Measurements from ENCODE around the gene PGPEP1.
"Not testable (repeated sequence)": the region's sequence is repeated elsewhere in the genome, so short reads cannot be mapped to it uniquely, and the experiment has no call there.

The PGPEP1 gene

DNA sequence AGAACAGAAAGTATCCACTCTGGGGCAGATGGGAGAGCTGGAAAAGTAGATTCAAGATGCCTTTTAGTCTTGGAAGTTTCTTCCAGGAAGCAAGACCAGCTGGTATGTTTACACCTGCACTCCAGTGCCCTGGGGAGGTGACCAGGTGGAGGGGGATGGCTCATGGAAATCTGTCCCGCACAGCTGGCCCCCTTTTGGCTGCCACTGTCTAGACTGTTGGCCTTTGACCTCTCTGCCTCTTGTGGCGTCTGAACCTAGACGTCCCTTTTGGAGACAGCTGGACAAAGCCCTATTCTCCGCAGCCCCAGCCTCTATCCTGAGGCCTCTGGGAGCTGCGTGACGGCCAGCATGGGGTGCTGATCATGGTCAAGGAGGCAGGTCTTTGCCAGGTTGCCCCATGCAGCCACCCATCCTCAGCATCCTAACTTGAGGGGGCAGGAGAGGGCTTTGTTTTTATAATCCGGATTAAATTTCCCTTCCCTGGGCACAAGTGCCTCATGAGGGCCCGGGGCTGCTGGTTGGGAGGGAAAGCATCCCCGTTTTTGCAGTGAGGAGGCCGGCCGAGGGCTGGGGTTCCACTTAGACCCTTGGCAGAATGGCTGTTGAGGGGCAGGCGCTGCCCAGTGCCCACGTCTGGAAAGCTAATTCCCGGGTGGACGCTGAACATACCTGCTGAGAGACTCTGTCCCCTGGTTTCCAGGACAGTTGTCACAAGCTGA lies 28.3 kb downstream of the PGPEP1 start:
- DNase-seq: peak; percentile 47

DNA sequence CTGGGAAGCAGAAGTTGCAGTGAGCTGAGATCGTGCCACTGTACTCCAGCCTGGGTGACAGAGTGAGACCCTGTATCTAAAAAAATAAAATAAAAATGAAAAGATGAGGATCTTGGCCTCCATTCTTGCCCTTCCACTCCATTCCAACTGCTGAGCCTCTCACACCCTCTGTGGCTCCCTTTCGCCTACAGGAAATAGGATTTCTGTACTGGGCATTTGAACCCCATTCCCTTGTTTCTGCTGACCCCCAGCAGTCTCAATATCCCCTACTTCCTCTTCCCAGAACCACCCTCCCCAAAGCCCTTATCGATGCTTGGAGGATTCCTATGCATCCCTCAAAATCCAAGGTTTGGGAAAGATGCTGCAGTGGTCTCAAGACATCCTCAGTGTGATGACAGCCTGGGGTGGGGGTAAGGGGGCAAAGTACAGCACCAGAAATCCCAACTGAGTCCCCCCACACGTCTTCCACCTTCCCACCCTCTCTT lies 33.1 kb downstream of the PGPEP1 start:
- no peak for DNase-seq

DNA sequence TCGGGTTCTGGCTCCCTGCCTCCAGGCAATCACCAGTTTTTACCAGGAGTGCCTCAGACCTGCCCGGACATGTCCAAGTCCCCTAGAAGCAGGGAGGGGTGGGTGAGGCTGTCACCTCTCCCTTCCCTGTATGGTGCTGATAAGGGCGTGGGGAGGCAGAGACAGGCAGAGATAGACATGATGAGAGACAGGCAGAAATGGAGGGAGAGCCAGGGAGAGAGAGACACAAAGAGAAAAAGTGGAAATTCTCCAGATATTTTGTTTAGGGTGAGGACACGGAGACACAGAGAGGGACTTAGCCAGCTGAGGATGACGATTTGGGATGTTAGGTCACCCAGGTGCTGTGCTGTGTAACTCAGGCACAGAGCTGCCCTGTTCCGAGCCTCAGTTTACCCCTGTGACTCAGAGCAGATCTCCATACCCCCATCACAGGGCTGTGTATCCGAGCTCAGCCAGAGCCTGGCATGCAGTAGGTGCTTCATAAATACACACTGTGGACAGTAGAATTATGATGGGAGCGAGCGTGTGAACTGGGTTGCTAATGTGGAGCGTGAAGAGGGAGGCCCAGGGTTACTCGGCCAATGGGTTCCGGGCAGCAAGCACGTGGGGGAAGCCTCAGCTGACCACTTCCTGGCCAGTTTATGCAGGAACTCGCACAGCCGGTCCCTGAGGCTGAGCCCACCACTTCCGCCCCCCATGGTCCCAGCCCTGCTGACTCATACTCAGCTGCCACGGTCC lies 33.7 kb downstream of the PGPEP1 start:
- no peak for DNase-seq

DNA sequence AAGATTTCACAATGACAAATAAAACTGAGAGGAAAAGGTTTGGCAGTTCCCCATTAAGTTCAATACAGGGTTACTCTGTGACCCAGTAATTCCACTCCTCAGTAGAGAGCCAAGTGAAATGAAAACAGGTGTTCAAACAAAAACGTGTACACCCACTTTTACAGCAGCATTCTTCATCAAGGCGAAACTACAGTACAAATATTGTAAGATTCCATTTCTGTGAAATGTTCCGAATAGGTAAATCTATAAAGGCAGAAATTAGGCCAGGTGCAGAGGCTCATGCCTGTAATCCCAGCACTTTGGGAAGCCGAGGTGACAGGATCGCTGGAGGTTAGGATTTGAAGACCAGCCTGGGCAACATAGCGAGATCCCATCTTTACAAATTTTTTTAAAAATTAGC lies 36.6 kb downstream of the PGPEP1 start:
- no peak for DNase-seq

DNA sequence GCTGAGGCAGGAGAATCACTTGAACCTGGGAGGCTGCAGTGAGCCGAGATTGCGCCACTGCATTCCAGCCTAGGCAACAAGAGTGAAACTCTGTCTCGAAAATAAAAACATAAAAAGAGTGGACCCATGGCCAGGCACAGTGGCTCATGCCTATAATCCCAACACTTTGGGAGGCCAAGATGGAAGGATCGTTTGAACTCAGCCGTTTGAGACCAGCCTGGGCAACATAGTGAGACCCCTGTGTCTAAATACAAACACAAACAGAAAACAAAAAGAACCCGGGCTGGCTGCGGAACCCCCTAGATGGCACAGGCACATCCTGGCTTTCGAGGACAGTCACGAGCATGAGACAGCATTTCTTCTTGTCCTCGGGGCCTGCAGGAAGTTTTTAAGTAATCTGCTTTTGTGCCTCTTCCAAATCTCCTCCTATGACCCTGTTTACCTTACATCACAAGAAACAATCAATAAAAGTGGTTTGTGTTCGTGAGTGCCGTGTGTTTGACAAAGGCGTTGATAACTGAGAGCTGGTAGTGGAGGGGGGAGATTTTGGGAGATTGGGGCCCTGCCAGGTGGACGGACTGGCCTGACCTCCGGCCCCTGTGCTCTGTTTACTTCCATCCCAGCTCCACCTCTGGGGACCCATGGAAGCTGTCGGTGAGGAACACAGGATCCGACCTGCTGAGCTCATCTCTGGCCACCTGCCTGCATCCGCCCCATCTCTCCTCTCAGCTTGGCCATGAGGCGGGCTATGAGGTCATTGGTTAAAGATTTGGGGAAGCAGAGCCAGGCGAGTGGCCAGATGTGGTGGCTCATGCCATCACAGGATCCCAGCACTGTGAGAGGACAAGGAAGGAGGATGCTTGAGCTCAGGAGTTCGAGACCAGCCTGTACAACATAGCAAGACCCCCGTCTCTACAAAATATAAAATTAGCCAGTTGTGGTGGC lies 39.7 kb downstream of the PGPEP1 start:
- DNase-seq: no peak

DNA sequence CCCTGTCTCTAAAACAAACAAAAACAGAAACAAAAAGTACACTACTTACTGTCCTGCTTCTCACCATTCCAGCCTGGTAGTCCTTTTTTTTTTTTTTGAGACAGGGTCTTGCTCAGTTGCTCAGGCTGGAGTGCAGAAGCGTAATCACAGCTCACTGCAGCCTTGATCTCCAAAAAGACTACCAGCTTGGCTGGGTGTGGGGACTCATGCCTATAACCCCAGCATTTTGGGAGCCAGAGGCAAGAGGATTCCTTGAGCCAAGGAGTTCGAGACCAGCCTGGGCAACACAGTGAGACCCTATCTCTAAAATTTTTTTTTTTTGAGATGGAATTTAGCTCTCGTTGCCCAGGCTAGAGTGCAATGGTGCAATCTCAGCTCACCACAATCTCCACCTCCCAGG lies 40.4 kb downstream of the PGPEP1 start:
- DNase-seq: no peak

DNA sequence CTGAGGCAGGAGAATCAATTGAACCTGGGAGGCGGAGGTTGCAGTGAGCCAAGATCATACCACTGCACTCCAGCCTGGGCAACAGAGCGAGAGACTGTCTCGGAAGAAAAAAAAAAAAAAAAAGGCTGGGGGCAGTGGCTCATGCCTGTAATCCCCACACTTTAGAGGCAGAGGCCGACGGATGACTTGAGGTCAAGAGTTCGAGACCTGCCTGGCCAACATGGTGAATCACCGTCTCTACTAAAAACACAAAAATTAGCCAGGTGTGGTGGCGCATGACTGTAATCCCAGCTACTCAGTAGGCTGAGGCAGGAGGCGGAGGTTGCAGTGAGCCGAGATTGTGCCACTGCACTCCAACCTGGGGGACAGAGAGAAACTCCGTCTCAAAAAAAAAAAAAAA lies 43.2 kb downstream of the PGPEP1 start:
- DNase-seq: not testable (repeated sequence)

DNA sequence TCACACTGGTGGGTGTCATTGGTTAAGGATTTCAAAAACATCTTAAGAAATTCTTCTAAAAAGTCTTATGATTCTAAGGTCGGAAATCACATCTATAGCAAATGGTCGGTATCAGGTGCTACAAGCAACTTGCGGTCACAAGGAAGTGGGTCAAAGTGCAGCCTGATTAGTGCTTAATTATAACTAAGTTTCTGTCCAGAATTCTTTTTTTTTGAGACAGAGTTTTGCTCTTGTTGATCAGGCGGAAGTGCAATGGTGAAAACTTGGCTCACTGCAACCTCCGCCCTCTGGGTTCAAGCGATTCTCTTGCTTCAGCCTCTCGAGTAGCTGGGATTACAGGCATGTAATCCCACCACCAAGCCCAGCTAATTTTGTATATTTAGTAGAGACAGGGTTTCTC lies 44.4 kb downstream of the PGPEP1 start:
- DNase-seq: no peak

DNA sequence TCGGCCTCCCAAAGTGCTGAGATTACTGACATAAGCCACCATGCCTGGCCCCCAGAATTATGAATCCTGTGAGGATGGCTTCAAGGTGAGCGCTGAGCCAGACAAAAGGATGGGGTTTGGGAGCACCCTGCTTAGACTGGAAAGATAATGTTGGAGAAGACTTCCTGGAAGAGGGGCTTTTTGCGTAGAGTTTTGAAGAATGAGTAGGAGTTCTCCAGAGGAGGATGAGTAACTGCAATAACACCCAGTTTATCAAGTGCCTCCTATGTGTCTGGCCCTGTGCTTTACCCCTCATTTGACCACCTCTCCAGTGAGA lies 44.9 kb downstream of the PGPEP1 start:
- DNase-seq: no peak

DNA sequence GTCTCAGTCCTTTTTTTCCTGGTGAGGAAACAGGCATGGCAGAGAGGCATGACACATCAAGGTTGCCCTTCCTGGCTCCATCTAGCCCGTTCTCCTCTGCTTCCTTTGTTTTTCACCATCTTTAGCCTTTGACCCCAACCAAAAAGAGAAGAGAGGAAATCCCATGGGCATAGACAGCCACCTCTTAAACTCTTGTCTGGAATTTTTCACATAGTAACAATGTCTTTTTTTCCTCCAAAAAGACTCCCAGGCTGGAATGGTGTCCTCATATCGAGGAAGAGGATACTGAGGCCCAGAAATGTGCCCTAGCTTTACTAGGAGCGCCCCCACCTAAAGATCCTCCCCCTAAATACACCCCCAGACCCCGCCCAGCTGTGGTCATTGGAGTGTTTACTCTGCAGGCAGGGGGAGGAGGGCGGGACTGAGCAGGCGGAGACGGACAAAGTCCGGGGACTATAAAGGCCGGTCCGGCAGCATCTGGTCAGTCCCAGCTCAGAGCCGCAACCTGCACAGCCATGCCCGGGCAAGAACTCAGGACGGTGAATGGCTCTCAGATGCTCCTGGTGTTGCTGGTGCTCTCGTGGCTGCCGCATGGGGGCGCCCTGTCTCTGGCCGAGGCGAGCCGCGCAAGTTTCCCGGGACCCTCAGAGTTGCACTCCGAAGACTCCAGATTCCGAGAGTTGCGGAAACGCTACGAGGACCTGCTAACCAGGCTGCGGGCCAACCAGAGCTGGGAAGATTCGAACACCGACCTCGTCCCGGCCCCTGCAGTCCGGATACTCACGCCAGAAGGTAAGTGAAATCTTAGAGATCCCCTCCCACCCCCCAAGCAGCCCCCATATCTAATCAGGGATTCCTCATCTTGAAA lies 45.5 kb downstream of the PGPEP1 start, which contains the start of gene GDF15:
Gene GDF15 (plus strand): TSS at position 484 of the 868 bp plus-strand sequence. CDS start 32 bp downstream, at position 516.
- no peak for DNase-seq

DNA sequence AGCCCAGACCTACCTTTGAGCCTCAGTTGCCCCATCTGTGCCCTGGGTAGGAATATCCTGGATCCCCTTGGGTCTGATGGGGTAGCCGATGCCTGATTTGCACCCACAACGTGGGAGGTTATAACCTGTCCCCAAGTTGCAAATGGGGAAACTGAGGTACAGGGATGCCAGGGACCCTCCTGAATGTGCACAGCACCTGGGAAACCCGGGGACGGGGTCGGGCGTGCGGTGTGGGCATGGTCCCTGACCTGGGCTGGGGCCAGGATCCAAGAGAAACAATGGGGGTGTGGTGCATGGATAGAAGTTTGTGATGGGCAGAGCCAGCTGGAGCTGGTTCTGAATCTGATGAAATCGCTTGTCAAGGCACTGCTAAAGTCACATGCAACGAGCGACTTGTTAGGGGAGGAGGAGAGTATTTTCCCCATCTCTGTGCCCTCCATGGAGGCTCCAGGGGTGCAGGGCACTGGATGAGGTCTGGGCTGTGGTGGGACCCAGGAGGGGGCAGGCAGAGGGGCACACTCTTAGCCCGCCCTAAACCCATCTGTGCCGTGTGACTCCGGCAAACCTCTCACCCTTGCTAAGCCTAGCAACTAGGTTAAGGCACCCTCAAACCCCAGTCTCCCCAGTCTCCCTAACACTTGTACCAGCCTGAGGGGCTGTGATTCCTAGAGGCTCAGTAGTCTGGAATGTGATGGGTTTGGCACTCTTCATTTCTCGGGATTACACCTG lies 46.3 kb downstream of the PGPEP1 start:
- DNase-seq: no peak

DNA sequence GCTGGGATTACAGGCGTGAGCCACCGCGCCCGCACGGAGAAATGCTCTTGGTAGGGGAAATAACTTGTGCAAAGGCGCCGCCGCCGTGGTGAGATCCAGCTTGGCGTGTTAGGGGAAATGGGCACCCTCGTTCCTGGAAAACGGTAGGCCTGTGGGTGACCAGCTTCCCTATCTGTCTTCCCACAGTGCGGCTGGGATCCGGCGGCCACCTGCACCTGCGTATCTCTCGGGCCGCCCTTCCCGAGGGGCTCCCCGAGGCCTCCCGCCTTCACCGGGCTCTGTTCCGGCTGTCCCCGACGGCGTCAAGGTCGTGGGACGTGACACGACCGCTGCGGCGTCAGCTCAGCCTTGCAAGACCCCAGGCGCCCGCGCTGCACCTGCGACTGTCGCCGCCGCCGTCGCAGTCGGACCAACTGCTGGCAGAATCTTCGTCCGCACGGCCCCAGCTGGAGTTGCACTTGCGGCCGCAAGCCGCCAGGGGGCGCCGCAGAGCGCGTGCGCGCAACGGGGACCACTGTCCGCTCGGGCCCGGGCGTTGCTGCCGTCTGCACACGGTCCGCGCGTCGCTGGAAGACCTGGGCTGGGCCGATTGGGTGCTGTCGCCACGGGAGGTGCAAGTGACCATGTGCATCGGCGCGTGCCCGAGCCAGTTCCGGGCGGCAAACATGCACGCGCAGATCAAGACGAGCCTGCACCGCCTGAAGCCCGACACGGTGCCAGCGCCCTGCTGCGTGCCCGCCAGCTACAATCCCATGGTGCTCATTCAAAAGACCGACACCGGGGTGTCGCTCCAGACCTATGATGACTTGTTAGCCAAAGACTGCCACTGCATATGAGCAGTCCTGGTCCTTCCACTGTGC lies 47.9 kb downstream of the PGPEP1 start:
- peak; percentile 65 for DNase-seq

DNA sequence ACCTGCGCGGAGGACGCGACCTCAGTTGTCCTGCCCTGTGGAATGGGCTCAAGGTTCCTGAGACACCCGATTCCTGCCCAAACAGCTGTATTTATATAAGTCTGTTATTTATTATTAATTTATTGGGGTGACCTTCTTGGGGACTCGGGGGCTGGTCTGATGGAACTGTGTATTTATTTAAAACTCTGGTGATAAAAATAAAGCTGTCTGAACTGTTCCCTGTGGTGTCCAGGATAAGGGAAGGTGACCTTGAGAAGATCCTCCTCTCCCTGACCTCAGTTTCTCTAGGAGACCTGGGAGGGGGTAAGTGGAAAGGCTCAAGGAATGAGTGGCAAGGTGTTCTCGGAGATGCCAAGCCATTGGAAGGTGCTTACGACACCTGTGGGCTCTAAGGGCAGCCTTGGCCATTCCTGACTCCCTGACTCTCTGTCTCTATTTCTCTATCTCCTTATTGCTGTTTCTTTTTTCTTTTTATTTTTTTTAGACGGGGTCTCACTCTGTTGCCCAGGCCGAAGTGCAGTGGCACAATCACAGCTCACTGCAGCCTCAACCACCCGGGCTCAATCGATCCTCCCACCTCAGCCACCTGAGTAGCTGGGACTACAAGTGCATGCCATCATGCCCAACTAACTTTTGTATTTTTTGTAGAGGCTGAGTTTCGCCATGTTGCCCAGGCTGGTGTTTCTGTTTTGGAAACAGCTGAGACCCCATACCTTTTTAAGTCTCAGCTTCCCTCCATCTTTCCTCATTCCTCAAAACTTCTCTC lies 48.7 kb downstream of the PGPEP1 start:
- no peak for DNase-seq

DNA sequence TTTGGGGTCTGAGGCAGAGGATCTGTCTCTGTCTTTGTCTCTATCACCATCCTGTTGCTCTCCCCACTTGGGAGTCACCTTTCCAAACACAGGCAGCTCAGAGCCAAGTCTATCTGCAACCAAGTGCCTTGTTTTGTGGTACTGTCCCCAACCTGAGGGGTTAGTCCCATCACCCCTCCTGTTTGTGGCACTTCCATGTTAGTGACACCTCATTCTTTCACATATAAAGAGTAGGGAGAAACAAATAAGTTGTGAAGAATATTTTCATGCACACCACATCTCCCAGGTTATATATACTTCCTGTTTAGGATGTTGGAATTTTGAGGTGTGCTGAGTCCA lies 49.3 kb downstream of the PGPEP1 start:
- no peak for DNase-seq

DNA sequence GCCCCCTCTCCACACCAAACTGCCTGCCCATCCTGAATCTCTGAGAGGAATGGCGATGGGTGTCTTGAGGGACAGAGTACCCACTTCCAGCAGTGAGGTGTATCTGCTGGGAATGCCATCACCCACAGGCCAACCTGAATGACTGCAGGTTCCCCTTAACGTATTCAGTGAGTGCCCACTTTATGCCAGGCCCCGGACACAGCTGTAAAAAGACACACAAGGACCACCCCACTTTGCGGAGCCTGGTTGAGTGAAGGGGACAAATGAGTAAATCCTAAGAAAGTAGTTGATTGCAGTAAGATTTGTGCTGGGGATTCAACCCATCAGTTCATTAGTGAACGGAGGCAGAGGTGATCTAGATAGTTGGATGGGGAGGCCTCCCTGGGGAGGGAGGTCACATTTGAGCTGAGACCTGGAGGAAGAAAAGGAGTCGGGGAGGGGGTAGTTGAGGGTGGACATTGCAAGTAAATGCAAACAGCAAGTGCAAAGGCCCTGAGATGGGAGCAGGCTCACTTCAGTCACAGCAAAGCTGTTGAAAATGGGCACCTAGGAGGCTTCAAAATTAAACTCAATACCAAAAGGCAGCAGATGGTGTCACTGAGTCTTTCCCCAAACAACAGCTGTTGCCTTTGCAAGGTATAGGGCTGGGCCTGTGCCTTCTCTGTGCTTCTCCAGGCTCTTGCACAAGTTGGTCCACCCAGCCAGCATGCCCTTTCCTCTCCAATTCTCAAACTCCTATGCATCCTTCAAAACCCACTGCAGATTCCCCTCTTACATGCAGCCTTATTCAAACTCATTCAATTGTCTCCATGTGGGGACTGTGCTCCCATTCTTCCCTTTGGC lies 49.9 kb downstream of the PGPEP1 start:
- peak; percentile 72 for DNase-seq

DNA sequence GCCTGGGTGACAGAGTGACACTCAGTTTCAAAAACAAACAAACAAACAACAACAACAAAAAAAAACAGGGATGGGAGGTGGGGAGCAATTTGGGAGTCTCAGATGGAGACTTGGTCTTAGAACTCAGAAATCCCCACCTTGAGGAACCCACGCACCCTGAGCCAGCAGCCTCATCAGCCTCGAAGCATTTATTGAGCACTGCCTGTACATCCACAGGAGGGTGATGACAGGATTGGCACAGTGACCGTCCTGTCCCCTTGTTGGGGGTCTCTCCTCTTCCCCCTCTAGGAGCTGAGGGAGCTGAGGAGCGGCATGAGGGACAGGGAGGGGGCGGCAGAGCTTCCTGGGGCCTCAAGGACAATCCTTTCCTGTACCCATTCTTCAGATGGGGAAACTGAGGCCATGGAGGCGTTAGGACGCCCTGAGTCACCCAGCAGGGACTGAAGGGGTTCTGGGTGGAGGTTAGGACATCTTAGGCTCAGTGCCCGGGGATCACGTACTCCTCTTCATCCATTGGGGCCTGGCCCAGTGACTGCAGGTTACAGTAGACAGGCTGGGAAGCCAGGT lies 51.2 kb downstream of the PGPEP1 start:
- DNase-seq: no peak

DNA sequence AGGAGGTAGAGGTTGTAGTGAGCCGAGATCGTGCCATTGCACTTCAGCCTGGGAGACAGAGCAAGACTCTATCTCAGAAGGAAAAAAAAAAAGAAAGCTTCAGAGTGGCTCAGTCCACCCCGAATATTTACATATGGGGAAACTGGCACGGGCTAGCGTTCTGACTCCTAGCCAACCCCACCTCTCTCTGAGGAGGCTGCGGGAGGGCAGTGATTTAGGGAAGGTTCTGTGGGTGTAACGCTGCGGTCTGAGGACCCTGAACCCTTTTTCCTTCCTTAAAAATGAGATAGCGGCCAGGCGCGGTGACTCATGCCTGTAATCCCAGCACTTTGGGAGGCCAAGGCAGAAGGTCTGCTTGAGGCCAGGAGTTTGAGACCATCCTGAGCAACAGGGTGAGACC lies 52.0 kb downstream of the PGPEP1 start:
- no peak for DNase-seq

DNA sequence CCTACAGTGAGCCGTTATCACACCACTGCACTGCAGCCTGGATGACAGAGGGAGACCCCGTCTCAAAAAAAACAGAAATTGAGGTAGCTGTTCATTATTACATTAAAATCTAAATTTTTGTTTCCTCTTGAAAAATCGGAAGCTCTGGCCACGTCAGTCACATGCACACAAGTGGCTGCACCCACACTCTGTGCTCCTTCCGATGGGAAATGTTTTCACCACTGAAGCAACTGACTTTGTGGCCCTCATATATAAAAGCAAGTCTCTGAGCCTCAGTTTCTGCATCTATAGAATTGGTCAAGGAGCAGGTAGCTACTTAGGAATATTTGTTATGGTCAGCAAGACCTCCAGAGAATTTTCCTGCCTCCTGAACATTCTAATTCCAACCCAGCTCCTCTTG lies 52.5 kb downstream of the PGPEP1 start:
- DNase-seq: no peak

DNA sequence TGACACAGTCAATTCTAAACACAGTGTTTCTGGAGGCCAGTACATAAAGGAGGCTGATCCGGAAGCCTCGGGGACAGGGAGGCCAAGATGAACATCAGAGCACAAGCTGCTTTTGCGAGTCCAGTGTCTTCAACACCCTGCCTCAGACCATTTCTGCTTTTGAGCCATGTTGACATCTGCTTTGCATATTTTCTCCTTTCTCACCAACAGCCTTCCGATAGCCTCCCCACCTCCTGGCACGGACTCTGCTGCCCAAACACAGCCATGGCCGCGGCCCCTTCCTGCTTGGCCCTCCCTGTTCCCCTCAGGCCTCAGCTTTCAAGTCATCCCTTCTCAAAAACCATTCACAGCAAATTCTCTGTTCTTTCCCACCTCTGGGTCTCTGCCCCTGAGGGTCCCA lies 53.4 kb downstream of the PGPEP1 start:
- DNase-seq: no peak
